ENCODE measurements around the gene PKN2.

The PKN2 gene

GRCh38 chr1:88683541-88684481, at the start of gene PKN2:
Gene PKN2, plus strand, starts transcription at chr1:88684273. Its CDS starts 308 bp downstream, at chr1:88684581.
- peak; percentile 95 for DNase-seq (ENCODE audit: low spot score)
- peak; percentile 95 for FAIRE-seq

GRCh38 chr1:88634538-88634937, 49.5 kb upstream of the PKN2 start:
- FAIRE-seq (no peak), DNase-seq (ENCODE audit: low spot score) (no peak)

GRCh38 chr1:88640060-88640459, 44.0 kb upstream of the PKN2 start:
- no peak for FAIRE-seq

GRCh38 chr1:88645886-88646285, 38.2 kb upstream of the PKN2 start:
- FAIRE-seq: no peak
- DNase-seq (ENCODE audit: low spot score): no peak

More at GRCh38 chr1:88640060-88640459, 44.0 kb upstream of the PKN2 start:
- no peak for DNase-seq (ENCODE audit: low spot score)

GRCh38 chr1:88646476-88647248, 37.4 kb upstream of the PKN2 start:
- DNase-seq (ENCODE audit: low spot score) (no peak), FAIRE-seq (no peak)

- no peak for FAIRE-seq
Measured at GRCh38 chr1:88647249-88647645, 36.8 kb upstream of the PKN2 start.

GRCh38 chr1:88647749-88648415, 36.2 kb upstream of the PKN2 start:
- no peak for DNase-seq (ENCODE audit: low spot score)
- no peak for FAIRE-seq

More at GRCh38 chr1:88647249-88647645, 36.8 kb upstream of the PKN2 start:
- no peak for DNase-seq (ENCODE audit: low spot score)

- FAIRE-seq (no peak), DNase-seq (ENCODE audit: low spot score) (no peak)
Measured at GRCh38 chr1:88648706-88649105, 35.4 kb upstream of the PKN2 start.

GRCh38 chr1:88649932-88650331, 34.1 kb upstream of the PKN2 start:
- FAIRE-seq: no peak
- DNase-seq (ENCODE audit: low spot score): no peak

- FAIRE-seq (no peak), DNase-seq (ENCODE audit: low spot score) (peak; percentile 59)
Measured at GRCh38 chr1:88650676-88651418, 33.2 kb upstream of the PKN2 start.

GRCh38 chr1:88655140-88655539, 28.9 kb upstream of the PKN2 start:
- FAIRE-seq: no peak
- no peak for DNase-seq (ENCODE audit: low spot score)

- FAIRE-seq (peak; percentile 84), DNase-seq (ENCODE audit: low spot score) (peak; percentile 17)
Measured at GRCh38 chr1:88655685-88656299, 28.3 kb upstream of the PKN2 start.

- DNase-seq (ENCODE audit: low spot score) (no peak), FAIRE-seq (no peak)
Measured at GRCh38 chr1:88658419-88658818, 25.7 kb upstream of the PKN2 start.

GRCh38 chr1:88659552-88659951, 24.5 kb upstream of the PKN2 start:
- FAIRE-seq (no peak), DNase-seq (ENCODE audit: low spot score) (no peak)

- no peak for FAIRE-seq
Measured at GRCh38 chr1:88661188-88661587, 22.9 kb upstream of the PKN2 start.

GRCh38 chr1:88661951-88662699, 21.9 kb upstream of the PKN2 start:
- no peak for DNase-seq (ENCODE audit: low spot score)
- no peak for FAIRE-seq

More at GRCh38 chr1:88661188-88661587, 22.9 kb upstream of the PKN2 start:
- no peak for DNase-seq (ENCODE audit: low spot score)

GRCh38 chr1:88662723-88663122, 21.4 kb upstream of the PKN2 start:
- FAIRE-seq: no peak
- no peak for DNase-seq (ENCODE audit: low spot score)

GRCh38 chr1:88668405-88668804, 15.7 kb upstream of the PKN2 start:
- FAIRE-seq (no peak), DNase-seq (ENCODE audit: low spot score) (no peak)

GRCh38 chr1:88670462-88670861, 13.6 kb upstream of the PKN2 start:
- FAIRE-seq: no peak

GRCh38 chr1:88673446-88673845, 10.6 kb upstream of the PKN2 start:
- DNase-seq (ENCODE audit: low spot score): no peak
- no peak for FAIRE-seq

More at GRCh38 chr1:88670462-88670861, 13.6 kb upstream of the PKN2 start:
- no peak for DNase-seq (ENCODE audit: low spot score)
